Esophagus squamous epithelium (tissue), 5 donors: ENCODE data around the gene THPO. TPM values are rescaled to one million over a fixed set of nuclear protein-coding genes. Genes with fewer than 3 reads are reported as not detected.

Source experiments
- DNase-seq: peaks from one replicate; lab custom pipeline; 2025; lab: John Stamatoyannopoulos, UW
- H3K27ac ChIP-seq, 4 donors: fragments of 200-600 bp; sonication (generic); one replicate each; pipeline ENCODE4 v1.5.1; 2016 to 2019; ENCODE audit warnings: mild to moderate bottlenecking in 1 of 4
- H3K27me3 ChIP-seq, 4 donors: fragments of 200-600 bp; sonication (generic); 1 replicate in 3 of 4; 2 replicates in 1 of 4; pipeline versions ENCODE4 v1.5.1 to v1.6.0; 2017 to 2021; ENCODE audit warnings: antibody characterized with exemption in 1 of 4
- H3K36me3 ChIP-seq, 3 donors: fragments of 200-600 bp; sonication (generic); one replicate each; pipeline ENCODE4 v1.5.1; 2016 to 2019
- H3K4me1 ChIP-seq, 3 donors: fragments of 200-600 bp; sonication (generic); one replicate each; pipeline ENCODE4 v1.5.1; 2017 to 2019
- H3K4me3 ChIP-seq, 4 donors: fragments of 200-600 bp; sonication (generic); 1 replicate in 3 of 4; 2 replicates in 1 of 4; pipeline ENCODE4 v1.5.1; 2016 to 2019; ENCODE audit warnings: mild to moderate bottlenecking in 2 of 4, moderate library complexity in 1 of 4
- H3K9me3 ChIP-seq, 3 donors: fragments of 200-600 bp; sonication (generic); one replicate each; pipeline ENCODE4 v1.5.1; 2016 to 2019
- CTCF ChIP-seq, 6 experiments: fragments of 450-650 bp in 4 of 6; fragments of 200-600 bp in 2 of 6; sonication (generic) in 2 of 6; IDR thresholded peaks; one replicate each; pipeline ENCODE4 v1.5.1; 2016 to 2019; ENCODE audit warnings: antibody characterized with exemption in 6 of 6, mild to moderate bottlenecking in 4 of 6, moderate library complexity in 4 of 6
- POLR2A ChIP-seq, 4 donors: fragments of 450-650 bp; IDR thresholded peaks; one replicate each; pipeline ENCODE4 v1.6.1; 2017; ENCODE audit warnings: antibody characterized with exemption in 4 of 4, mild to moderate bottlenecking in 4 of 4, moderate library complexity in 3 of 4
- WGBS, 2 donors: methylation state at CpG; one replicate each; pipeline ENCODE4 v1.1.5; 2018; 5-methylcytosine and 5-hydroxymethylcytosine counted together
- intact Hi-C: fragments of 100-400 bp; cut with DNase I; formaldehyde crosslinking; loops from one replicate; pipeline ENCODE4 v1.15.0; 2022
- total RNA-seq, 4 donors: library from RNA; depleted of rRNA; stranded (reverse); fragments of >200 nt; gene quantifications; one replicate each; pipeline ENCODE4 v1.1.0, GENCODE V29; 2016
- donor health status: DM: yes; HTN: yes; CAD: no.

THPO gene
- total RNA-seq = under 1 TPM in 1 of 4 donors, not detected in 3; 0.57 TPM

- Histone ChIP-seq H3K27ac (peak within 1 kb of the TSS; percentile 43 to 91 (median 72)), H3K9me3 (no peaks in the 10 kb centered on the region), H3K4me1 (peaks cover 11 to 38% (median 11%) of the 10 kb centered on the region in 3 donors), H3K36me3 (no peaks in the 10 kb centered on the region), H3K4me3 (no peak within 1 kb of the TSS), H3K27me3 (peaks cover 0 to 94% (median 4%) of the 10 kb centered on the region in 4 donors)
- no peak for TF ChIP-seq CTCF (IDR thresholded peaks at IDR 0.05)
- TF ChIP-seq POLR2A (IDR thresholded peaks at IDR 0.05) = no peak
- intact Hi-C loops = loop anchor here (10.0 kb wide), 2 partner anchors 137 to 167 kb away; no protein-coding TSS in a partner anchor
- WGBS, 2 donors = 38 to 68% methylated on average over 1 to 6 of the region's 7 CpGs
- no peak for DNase-seq
Measured at GRCh38 chr3:184377882-184378445, at the start of gene THPO. Gene THPO, minus strand, starts transcription at chr3:184378207. Its CDS starts 1,948 bp downstream, at chr3:184376259.

GRCh38 chr3:184426691-184427141, 48.7 kb upstream of the THPO start:
- no peak overlapping the region for H3K4me3 ChIP-seq
- 24 to 81% methylated on average over 3 to 9 of the region's 12 CpGs for WGBS, 2 donors
- no peaks in the 10 kb centered on the region for H3K36me3 ChIP-seq
- no peaks in the 10 kb centered on the region for H3K9me3 ChIP-seq
- no peaks in the 10 kb centered on the region for H3K27me3 ChIP-seq
- no peak overlapping the region for H3K27ac ChIP-seq
- H3K4me1 ChIP-seq = peaks cover 0 to 11% (median 0%) of the 10 kb centered on the region in 3 donors
- TF ChIP-seq POLR2A (IDR thresholded peaks at IDR 0.05) (no peak), CTCF (IDR thresholded peaks at IDR 0.05) (no peak)
- intact Hi-C loops = no loop called here
- DNase-seq = no peak

GRCh38 chr3:184423561-184423960, 45.6 kb upstream of the THPO start:
- Histone ChIP-seq H3K4me1 (peaks cover 0 to 11% (median 0%) of the 10 kb centered on the region in 3 donors), H3K9me3 (no peaks in the 10 kb centered on the region), H3K27ac (no peak overlapping the region), H3K36me3 (no peaks in the 10 kb centered on the region), H3K27me3 (no peaks in the 10 kb centered on the region), H3K4me3 (no peak overlapping the region)
- intact Hi-C loops = no loop called here
- DNase-seq = no peak
- TF ChIP-seq POLR2A (IDR thresholded peaks at IDR 0.05) (no peak), CTCF (IDR thresholded peaks at IDR 0.05) (no peak)
- WGBS, 2 donors = 54 to 83% methylated on average over 3 of the region's 3 CpGs

GRCh38 chr3:184419171-184419570, 41.2 kb upstream of the THPO start:
- H3K4me1 ChIP-seq = peaks cover 0 to 6% (median 0%) of the 10 kb centered on the region in 3 donors
- H3K36me3 ChIP-seq = no peaks in the 10 kb centered on the region
- H3K27me3 ChIP-seq = no peaks in the 10 kb centered on the region
- no peak overlapping the region for H3K4me3 ChIP-seq
- TF ChIP-seq CTCF (IDR thresholded peaks at IDR 0.05) (no peak), POLR2A (IDR thresholded peaks at IDR 0.05) (no peak)
- no peaks in the 10 kb centered on the region for H3K9me3 ChIP-seq
- intact Hi-C loops = loop anchor here (5.0 to 10.0 kb wide), 3 partner anchors 48 to 126 kb away; no protein-coding TSS in a partner anchor
- 72 to 73% methylated on average over 4 to 5 of the region's 5 CpGs for WGBS, 2 donors
- no peak overlapping the region for H3K27ac ChIP-seq
- no peak for DNase-seq

- WGBS, 2 donors = 28 to 39% methylated on average over 8 to 12 of the region's 14 CpGs
- TF ChIP-seq POLR2A (IDR thresholded peaks at IDR 0.05) (no peak), CTCF (IDR thresholded peaks at IDR 0.05) (peak; percentile 59 to 98 (median 92))
- Histone ChIP-seq H3K27me3 (no peaks in the 10 kb centered on the region), H3K4me3 (no peak overlapping the region), H3K4me1 (peaks cover 0 to 6% (median 0%) of the 10 kb centered on the region in 3 donors), H3K36me3 (no peaks in the 10 kb centered on the region), H3K9me3 (no peaks in the 10 kb centered on the region), H3K27ac (no peak overlapping the region)
- DNase-seq = no peak
- intact Hi-C loops = loop anchor here (5.0 to 10.0 kb wide), 3 partner anchors 50 to 127 kb away; no protein-coding TSS in a partner anchor
Measured at GRCh38 chr3:184417619-184418327, 39.8 kb upstream of the THPO start.
